CD4-positive, CD25-positive, alpha-beta regulatory T cell (primary cell): ENCODE results near the gene TTC33. TPM values are rescaled to one million over a fixed set of nuclear protein-coding genes. Genes with fewer than 3 reads are reported as not detected.
"Not testable (repeated sequence)": the region's sequence is repeated elsewhere in the genome, so short reads cannot be mapped to it uniquely, and the experiment has no call there.

Experiments
- ATAC-seq, 2 donors: fragments of 150-1000 bp; cut with Tn5 transposase; one replicate each; pipeline ENCODE4 v1.10.0; 2021; ENCODE audit warnings: low read depth in 2 of 2, moderate number of reproducible peaks in 2 of 2, moderate library complexity in 1 of 2
- DNase-seq, 3 donors: peaks; one replicate each; pipeline versions ENCODE4 v3.0.0 to v3.0.0-alpha.2; 2012 to 2022; ENCODE audit warnings: mixed read lengths in 1 of 3
- H3K27ac ChIP-seq: one replicate; pipeline ENCODE4 v1.7.0; 2013; ENCODE audit warnings: mild to moderate bottlenecking, low read length; ENCODE audit not compliant: insufficient read depth, poor library complexity, severe bottlenecking
- H3K27me3 ChIP-seq: one replicate; pipeline ENCODE4 v1.7.0; 2013; ENCODE audit warnings: low read length; ENCODE audit not compliant: control insufficient read depth, insufficient read depth
- H3K36me3 ChIP-seq: one replicate; pipeline ENCODE4 v1.7.0; 2013; ENCODE audit warnings: mild to moderate bottlenecking, low read length, moderate library complexity; ENCODE audit not compliant: control insufficient read depth, insufficient read depth
- H3K4me1 ChIP-seq: 2 replicates; pipeline ENCODE4 v1.7.0; 2013; ENCODE audit warnings: mild to moderate bottlenecking, low read length; ENCODE audit not compliant: insufficient read depth, control insufficient read depth, poor library complexity, severe bottlenecking
- H3K4me3 ChIP-seq: one replicate; pipeline ENCODE4 v1.7.0; 2013; ENCODE audit warnings: low read depth, mild to moderate bottlenecking, low read length, moderate library complexity
- H3K9me3 ChIP-seq, 2 experiments: 1 replicate in 1 of 2; 2 replicates in 1 of 2; pipeline ENCODE4 v1.7.0; 2013; ENCODE audit warnings: low read length in 2 of 2, mild to moderate bottlenecking in 1 of 2, moderate library complexity in 1 of 2; ENCODE audit not compliant: control insufficient read depth in 2 of 2
- H3K27ac Mint-ChIP-seq, 3 donors: one replicate each; pipeline ENCODE4 v1.8.0; 2020 to 2022; ENCODE audit warnings: mild to moderate bottlenecking in 3 of 3, mixed read lengths in 3 of 3, moderate library complexity in 2 of 3
- H3K27me3 Mint-ChIP-seq: one replicate; pipeline ENCODE4 v1.8.0; 2022; ENCODE audit warnings: mild to moderate bottlenecking, mixed read lengths
- H3K36me3 Mint-ChIP-seq: one replicate; pipeline ENCODE4 v1.8.0; 2020; ENCODE audit warnings: mixed read lengths
- H3K4me1 Mint-ChIP-seq, 4 donors: one replicate each; pipeline ENCODE4 v1.8.0; 2020 to 2022; ENCODE audit warnings: mixed read lengths in 4 of 4, mild to moderate bottlenecking in 1 of 4
- H3K4me3 Mint-ChIP-seq, 4 donors: one replicate each; pipeline ENCODE4 v1.8.0; 2020 to 2022; ENCODE audit warnings: mild to moderate bottlenecking in 4 of 4, mixed read lengths in 4 of 4, moderate library complexity in 3 of 4
- H3K9me3 Mint-ChIP-seq, 7 donors: one replicate each; pipeline ENCODE4 v1.8.0; 2020 to 2022; ENCODE audit warnings: mixed read lengths in 7 of 7, mild to moderate bottlenecking in 3 of 7, moderate library complexity in 2 of 7
- polyA plus RNA-seq, 4 donors: library from polyadenylated mRNA; unstranded; fragments of 300-500 nt; fragmentation: Illumina TruSeq; gene quantifications; one replicate each; pipeline ENCODE4 v1.2.3, GENCODE V29; 2021
- total RNA-seq: library from RNA; stranded (reverse); gene quantifications from one replicate; pipeline ENCODE4 v1.2.3, GENCODE V29; 2022

Gene TTC33
- total and polyA plus RNA-seq, 5 donors from 2014 or later = 12.0 to 19.6 (median 16.7) TPM

- H3K27ac Mint-ChIP-seq = not testable (repeated sequence)
Observed at GRCh38 chr5:40639531-40639930, 116.2 kb downstream of the TTC33 start.

GRCh38 chr5:40634593-40634992 lies 121.2 kb downstream of the TTC33 start:
- H3K36me3 ChIP-seq = no peaks in the 10 kb centered on the region
- H3K9me3 ChIP-seq = no peaks in the 10 kb centered on the region
- H3K4me1 Mint-ChIP-seq = no peaks in the 10 kb centered on the region
- H3K36me3 Mint-ChIP-seq = peaks cover 26% of the 10 kb centered on the region
- peaks cover 6% of the 10 kb centered on the region for H3K27me3 Mint-ChIP-seq
- H3K4me3 ChIP-seq = no peak overlapping the region
- H3K27ac Mint-ChIP-seq = no peak overlapping the region
- H3K4me3 Mint-ChIP-seq = no peak overlapping the region
- H3K27ac ChIP-seq = no peak overlapping the region
- H3K27me3 ChIP-seq = no peaks in the 10 kb centered on the region
- no peak for ATAC-seq
- no peaks in the 10 kb centered on the region for H3K4me1 ChIP-seq
- H3K9me3 Mint-ChIP-seq = peaks cover 0 to 29% (median 9%) of the 10 kb centered on the region in 7 donors
- DNase-seq = no peak

More at GRCh38 chr5:40639531-40639930, 116.2 kb downstream of the TTC33 start:
- not testable (repeated sequence) for H3K36me3 ChIP-seq, DNase-seq, H3K4me3 Mint-ChIP-seq, H3K4me1 ChIP-seq, H3K27me3 Mint-ChIP-seq, ATAC-seq, H3K27me3 ChIP-seq, H3K27ac ChIP-seq, H3K4me3 ChIP-seq, H3K4me1 Mint-ChIP-seq, H3K9me3 ChIP-seq
- Mint-ChIP-seq H3K9me3 (peaks cover 0 to 29% (median 9%) of the 10 kb centered on the region in 7 donors), H3K36me3 (peaks cover 26% of the 10 kb centered on the region)

GRCh38 chr5:40634154-40634553 lies 121.6 kb downstream of the TTC33 start:
- no peaks in the 10 kb centered on the region for H3K4me1 Mint-ChIP-seq

GRCh38 chr5:40631236-40631635 lies 124.5 kb downstream of the TTC33 start:
- H3K4me1 Mint-ChIP-seq = no peaks in the 10 kb centered on the region
- H3K36me3 Mint-ChIP-seq = no peaks in the 10 kb centered on the region
- no peak for DNase-seq
- Histone ChIP-seq H3K4me1 (no peaks in the 10 kb centered on the region), H3K27me3 (no peaks in the 10 kb centered on the region), H3K36me3 (no peaks in the 10 kb centered on the region), H3K27ac (no peak overlapping the region), H3K4me3 (no peak overlapping the region), H3K9me3 (no peaks in the 10 kb centered on the region)
- peaks cover 6% of the 10 kb centered on the region for H3K27me3 Mint-ChIP-seq
- no peak overlapping the region for H3K27ac Mint-ChIP-seq
- ATAC-seq = no peak
- H3K4me3 Mint-ChIP-seq = no peak overlapping the region
- peaks cover 0 to 7% (median 1%) of the 10 kb centered on the region in 7 donors for H3K9me3 Mint-ChIP-seq

More at GRCh38 chr5:40634154-40634553, 121.6 kb downstream of the TTC33 start:
- ATAC-seq = no peak
- no peak for DNase-seq
- H3K27me3 Mint-ChIP-seq = peaks cover 6% of the 10 kb centered on the region
- no peak overlapping the region for H3K4me3 Mint-ChIP-seq
- Histone ChIP-seq H3K4me3 (no peak overlapping the region), H3K4me1 (no peaks in the 10 kb centered on the region), H3K27me3 (no peaks in the 10 kb centered on the region), H3K9me3 (no peaks in the 10 kb centered on the region), H3K36me3 (no peaks in the 10 kb centered on the region), H3K27ac (no peak overlapping the region)
- peaks cover 21% of the 10 kb centered on the region for H3K36me3 Mint-ChIP-seq
- peaks cover 0 to 29% (median 8%) of the 10 kb centered on the region in 7 donors for H3K9me3 Mint-ChIP-seq
- H3K27ac Mint-ChIP-seq = no peak overlapping the region

- H3K27ac Mint-ChIP-seq = no peak overlapping the region
- Histone ChIP-seq H3K4me3 (no peak overlapping the region), H3K36me3 (no peaks in the 10 kb centered on the region), H3K4me1 (no peaks in the 10 kb centered on the region), H3K27me3 (no peaks in the 10 kb centered on the region), H3K9me3 (no peaks in the 10 kb centered on the region), H3K27ac (no peak overlapping the region)
- ATAC-seq (no peak), DNase-seq (no peak)
- peaks cover 6% of the 10 kb centered on the region for H3K27me3 Mint-ChIP-seq
- H3K4me1 Mint-ChIP-seq = peaks cover 0 to 2% (median 0%) of the 10 kb centered on the region in 4 donors
- peaks cover 0 to 2% (median 0%) of the 10 kb centered on the region in 7 donors for H3K9me3 Mint-ChIP-seq
- H3K36me3 Mint-ChIP-seq = no peaks in the 10 kb centered on the region
- H3K4me3 Mint-ChIP-seq = no peak overlapping the region
Observed at GRCh38 chr5:40630126-40630525, 125.6 kb downstream of the TTC33 start.

- no peaks in the 10 kb centered on the region for H3K36me3 Mint-ChIP-seq
- H3K4me3 Mint-ChIP-seq = no peak overlapping the region
- Histone ChIP-seq H3K36me3 (no peaks in the 10 kb centered on the region), H3K4me3 (no peak overlapping the region), H3K9me3 (no peaks in the 10 kb centered on the region), H3K27me3 (no peaks in the 10 kb centered on the region), H3K27ac (no peak overlapping the region), H3K4me1 (peaks cover 5% of the 10 kb centered on the region)
- DNase-seq (no peak), ATAC-seq (no peak)
- peaks cover 0 to 2% (median 0%) of the 10 kb centered on the region in 7 donors for H3K9me3 Mint-ChIP-seq
- peaks cover 11% of the 10 kb centered on the region for H3K27me3 Mint-ChIP-seq
- peaks cover 7 to 13% (median 9%) of the 10 kb centered on the region in 4 donors for H3K4me1 Mint-ChIP-seq
- H3K27ac Mint-ChIP-seq = no peak overlapping the region
Observed at GRCh38 chr5:40628407-40628806, 127.4 kb downstream of the TTC33 start.

GRCh38 chr5:40627706-40628105 lies 128.1 kb downstream of the TTC33 start:
- no peaks in the 10 kb centered on the region for H3K36me3 ChIP-seq
- no peaks in the 10 kb centered on the region for H3K9me3 ChIP-seq
- Mint-ChIP-seq H3K27ac (no peak overlapping the region), H3K4me3 (no peak overlapping the region), H3K36me3 (no peaks in the 10 kb centered on the region), H3K9me3 (peaks cover 0 to 2% (median 0%) of the 10 kb centered on the region in 7 donors), H3K4me1 (peaks cover 11 to 19% (median 15%) of the 10 kb centered on the region in 4 donors), H3K27me3 (peaks cover 11% of the 10 kb centered on the region)
- H3K27ac ChIP-seq = no peak overlapping the region
- H3K4me1 ChIP-seq = peaks cover 12% of the 10 kb centered on the region
- ATAC-seq (no peak), DNase-seq (no peak)
- no peaks in the 10 kb centered on the region for H3K27me3 ChIP-seq
- no peak overlapping the region for H3K4me3 ChIP-seq

- Histone ChIP-seq H3K36me3 (no peaks in the 10 kb centered on the region), H3K4me1 (peaks cover 13% of the 10 kb centered on the region), H3K9me3 (no peaks in the 10 kb centered on the region), H3K27me3 (no peaks in the 10 kb centered on the region), H3K4me3 (no peak overlapping the region), H3K27ac (no peak overlapping the region)
- ATAC-seq (no peak), DNase-seq (no peak)
- Mint-ChIP-seq H3K36me3 (no peaks in the 10 kb centered on the region), H3K4me1 (peaks cover 11 to 26% (median 18%) of the 10 kb centered on the region in 4 donors), H3K9me3 (peaks cover 0 to 2% (median 0%) of the 10 kb centered on the region in 7 donors), H3K27me3 (peaks cover 11% of the 10 kb centered on the region), H3K4me3 (no peak overlapping the region), H3K27ac (no peak overlapping the region)
Observed at GRCh38 chr5:40626801-40627200, 129.0 kb downstream of the TTC33 start.
